SKM-1 (cell line): ENCODE data around the gene OGN.

Experiments used
- DNase-seq: peaks from one replicate; lab custom pipeline; 2025; ENCODE audit not compliant: unreplicated experiment; lab: John Stamatoyannopoulos, UW

Gene OGN

DNA sequence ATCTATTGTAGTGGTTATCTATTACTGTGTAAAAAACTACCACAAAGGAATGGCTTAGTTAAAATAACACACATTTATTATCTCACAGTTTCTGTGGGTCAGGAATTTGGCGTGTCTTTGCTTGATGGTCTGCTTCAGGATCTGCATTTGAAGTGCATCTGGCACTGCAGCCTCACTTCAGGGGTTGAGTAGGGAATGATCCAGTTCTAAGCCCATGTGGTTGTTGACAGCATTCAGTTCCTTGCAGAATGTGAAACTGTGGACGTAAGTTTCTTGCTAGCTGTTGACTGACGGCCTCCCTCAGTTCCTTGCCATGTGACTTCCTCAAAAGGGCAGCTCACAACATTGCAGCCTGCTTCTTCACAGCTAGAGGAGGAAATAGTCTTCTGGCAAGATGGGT, 2.1 kb upstream of the OGN start:
- peak; percentile 23 for DNase-seq

DNA sequence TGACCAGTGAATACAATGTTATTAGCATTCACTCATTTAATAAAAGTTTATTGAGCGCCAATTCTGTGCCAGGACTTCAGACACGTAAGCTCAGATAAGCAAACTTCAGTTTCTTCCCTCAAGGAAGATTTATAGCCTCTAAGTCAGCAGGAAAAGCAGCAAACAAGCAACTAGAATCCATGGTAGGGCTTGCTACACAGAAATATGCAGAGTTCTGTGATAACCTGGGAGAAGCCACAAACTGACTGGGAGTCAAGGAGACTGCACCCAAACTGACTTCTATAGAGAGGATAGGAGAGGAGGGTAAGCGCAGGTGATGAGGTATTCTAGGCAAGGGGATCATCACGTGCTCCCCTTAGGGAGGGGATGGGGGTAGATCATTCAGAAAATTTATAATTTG, 1.4 kb upstream of the OGN start:
- no peak for DNase-seq

GRCh38 chr9:92402826-92403745, 1.3 kb downstream of the OGN start:
- no peak for DNase-seq

GRCh38 chr9:92402360-92402759, 2.0 kb downstream of the OGN start:
- no peak for DNase-seq

- DNase-seq = no peak
Observed at GRCh38 chr9:92397853-92398252, 6.5 kb downstream of the OGN start.

GRCh38 chr9:92395617-92396016, 8.8 kb downstream of the OGN start:
- DNase-seq = no peak

DNA sequence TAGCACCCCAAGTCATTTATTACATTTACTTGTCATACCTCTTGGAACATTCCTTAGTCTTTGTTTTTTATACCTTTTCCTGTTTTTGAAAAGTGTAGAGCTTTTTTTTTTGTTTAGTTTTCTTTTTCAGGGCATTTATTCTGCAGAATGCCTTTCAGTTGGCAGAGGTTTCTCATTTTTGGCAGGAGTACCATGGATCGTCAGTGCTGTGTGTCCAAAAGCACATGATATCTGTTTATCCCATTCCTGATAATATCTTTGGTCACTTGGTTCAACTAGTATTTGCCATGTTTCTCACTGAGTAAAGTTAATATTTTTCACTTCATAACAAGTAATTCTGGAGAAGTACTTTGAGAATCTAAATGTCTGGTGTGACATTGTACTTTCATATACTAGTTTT, 10.7 kb downstream of the OGN start:
- DNase-seq = no peak

GRCh38 chr9:92392690-92393089, 11.7 kb downstream of the OGN start:
- DNase-seq = no peak

DNA sequence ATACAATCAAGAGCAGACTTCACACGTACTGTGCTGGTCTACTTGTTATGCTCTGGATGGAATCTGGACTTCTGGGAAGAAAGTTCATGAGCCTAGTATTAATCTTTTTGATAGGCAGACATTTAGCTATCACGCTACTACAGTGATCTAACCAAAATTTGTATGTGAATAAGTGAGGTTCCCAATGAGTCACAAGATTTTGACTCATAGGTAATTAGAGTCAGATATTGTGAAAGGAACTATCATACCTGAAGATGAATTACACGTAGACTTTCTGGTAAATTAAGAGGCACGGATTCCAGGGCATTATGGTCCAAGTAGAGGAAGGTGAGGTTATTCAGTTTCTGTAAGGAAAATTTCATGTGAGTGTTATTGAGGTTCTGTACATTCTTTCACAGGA, 18.4 kb downstream of the OGN start:
- DNase-seq = no peak

- no peak for DNase-seq
Observed at GRCh38 chr9:92385477-92385876, 18.9 kb downstream of the OGN start.

GRCh38 chr9:92385001-92385400, 19.4 kb downstream of the OGN start:
- DNase-seq = no peak

GRCh38 chr9:92384375-92384774, 20.0 kb downstream of the OGN start:
- no peak for DNase-seq

- DNase-seq = no peak
Observed at GRCh38 chr9:92381775-92382174, 22.6 kb downstream of the OGN start.

GRCh38 chr9:92380603-92381002, 23.8 kb downstream of the OGN start:
- no peak for DNase-seq

DNA sequence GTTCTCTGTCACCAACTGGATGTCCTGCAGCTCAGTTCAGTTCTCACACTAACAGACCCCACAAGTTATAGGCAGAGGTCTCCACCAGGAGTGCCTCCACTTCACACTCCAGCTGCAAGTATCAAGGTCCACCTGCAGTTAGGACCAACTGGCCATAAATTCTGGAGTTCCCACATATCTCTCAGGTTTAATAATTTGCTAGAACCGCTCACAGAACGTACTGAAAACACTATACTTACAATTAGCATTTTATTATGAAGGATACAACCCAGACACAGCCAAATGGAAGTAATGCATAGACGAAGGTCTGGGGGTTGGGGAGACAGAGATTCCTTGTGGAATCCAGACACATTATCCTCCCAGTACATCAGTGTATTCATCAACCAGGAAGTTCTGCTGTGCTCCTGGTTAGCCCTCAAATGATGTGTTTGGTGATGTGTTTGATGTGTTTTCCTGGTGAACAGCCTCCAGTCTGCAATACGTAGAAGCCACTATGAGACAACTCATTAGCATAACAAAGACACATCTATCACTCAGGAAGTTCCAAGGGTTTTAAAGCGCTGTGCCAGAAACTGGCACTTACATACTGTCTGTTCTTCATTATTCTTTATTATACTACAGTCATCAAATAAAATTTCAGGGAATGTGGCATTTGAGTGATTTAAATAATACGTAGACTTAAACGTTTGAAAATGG, 25.4 kb downstream of the OGN start:
- DNase-seq = no peak

DNA sequence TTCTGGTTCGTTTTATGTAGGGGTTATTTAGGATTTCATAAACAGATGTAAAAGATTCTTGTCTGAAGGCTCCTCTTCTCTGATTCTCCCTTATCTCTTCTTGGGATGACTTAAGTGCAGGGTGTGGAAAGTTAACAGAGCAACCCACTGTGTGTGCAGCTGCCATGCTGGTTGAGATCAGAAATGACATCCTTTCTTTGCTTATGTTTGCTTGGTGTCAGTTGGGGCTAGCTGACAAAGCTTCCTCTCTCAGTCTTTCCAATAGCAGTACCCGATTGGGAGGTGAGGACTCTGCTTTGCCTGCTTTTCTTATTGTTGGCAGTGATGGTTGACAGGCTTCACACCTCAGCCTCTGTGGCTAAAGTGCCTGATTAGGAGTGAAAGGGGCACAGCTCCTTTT, 26.5 kb downstream of the OGN start:
- no peak for DNase-seq

GRCh38 chr9:92373167-92373566, 31.2 kb downstream of the OGN start:
- DNase-seq = no peak

DNA sequence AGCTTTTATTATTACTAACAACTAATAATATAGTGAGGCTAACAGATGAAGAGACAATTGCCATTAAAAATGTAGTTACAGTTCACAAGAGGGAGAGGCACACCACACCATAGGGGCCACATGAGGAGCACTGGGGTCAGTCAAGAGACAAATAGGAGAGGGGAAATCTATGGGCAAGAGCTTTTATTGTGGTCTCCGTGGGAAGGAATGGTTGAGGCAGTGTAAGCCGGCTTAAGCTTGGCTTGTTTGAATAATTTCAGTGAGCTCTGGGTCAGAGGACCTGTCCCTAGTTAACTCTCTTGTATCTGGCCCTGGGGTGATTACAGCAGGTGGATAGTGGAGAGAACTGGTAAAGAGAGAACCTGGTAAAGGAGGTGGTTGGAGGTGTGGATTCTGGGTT, 35.3 kb downstream of the OGN start:
- no peak for DNase-seq

GRCh38 chr9:92360083-92360482, 44.3 kb downstream of the OGN start:
- no peak for DNase-seq

GRCh38 chr9:92359394-92359995, 44.9 kb downstream of the OGN start:
- no peak for DNase-seq

GRCh38 chr9:92353051-92353450, 51.3 kb downstream of the OGN start:
- no peak for DNase-seq

- no peak for DNase-seq
Observed at GRCh38 chr9:92350740-92351133, 53.6 kb downstream of the OGN start.
